NCI-H2107 treated with DMSO at 0.1 percent for 48 hours (cell line): ENCODE data around the gene PSTPIP1.

ENCODE experiments used
- DNase-seq: peaks from one replicate; lab custom pipeline; 2025; ENCODE audit not compliant: unreplicated experiment; lab: John Stamatoyannopoulos, UW

PSTPIP1 gene

DNA sequence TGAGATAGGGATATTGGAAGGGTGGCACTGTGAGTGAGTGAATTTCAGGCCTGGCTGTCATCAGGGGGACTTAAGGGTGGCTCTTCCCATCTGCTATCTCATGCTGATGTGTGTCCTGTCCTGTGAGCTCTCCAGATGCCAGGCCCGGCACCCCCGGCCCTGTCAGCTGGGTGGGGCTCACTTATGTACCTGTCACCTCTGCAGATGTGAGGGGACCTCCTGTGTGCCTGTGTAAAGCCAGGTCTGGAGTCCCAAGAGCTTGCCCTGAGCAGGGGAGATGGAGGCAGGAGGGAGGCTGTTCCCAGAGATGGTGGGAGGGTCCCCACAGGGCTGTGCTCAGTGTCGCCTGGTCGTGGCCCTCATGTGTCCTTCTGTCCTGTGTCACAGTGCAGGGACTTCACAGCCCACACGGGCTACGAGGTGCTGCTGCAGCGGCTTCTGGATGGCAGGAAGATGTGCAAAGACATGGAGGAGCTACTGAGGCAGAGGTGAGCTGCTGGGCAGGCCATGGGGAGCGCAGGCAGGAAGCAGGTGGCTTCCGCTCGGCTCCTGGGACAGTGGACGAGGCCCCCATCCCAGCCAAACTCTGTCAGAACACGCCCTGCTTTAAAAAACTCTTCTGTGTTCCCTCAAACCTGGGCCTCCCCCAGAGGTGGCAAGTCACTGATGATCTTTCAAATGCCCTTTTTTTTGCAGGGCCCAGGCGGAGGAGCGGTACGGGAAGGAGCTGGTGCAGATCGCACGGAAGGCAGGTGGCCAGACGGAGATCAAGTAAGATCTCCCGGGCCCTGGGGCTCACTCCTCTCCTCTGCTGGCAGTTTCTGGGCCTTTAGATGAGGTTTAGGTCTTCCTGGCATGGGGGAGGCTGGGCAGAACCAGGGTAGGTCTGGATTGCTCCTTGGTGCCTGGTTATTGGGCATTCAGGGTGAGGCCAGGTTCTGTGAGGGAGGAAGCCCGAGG, 23.1 kb downstream of the PSTPIP1 start:
- no peak for DNase-seq

GRCh38 chr15:77018796-77019505, 24.0 kb downstream of the PSTPIP1 start:
- DNase-seq, result no peak

DNA sequence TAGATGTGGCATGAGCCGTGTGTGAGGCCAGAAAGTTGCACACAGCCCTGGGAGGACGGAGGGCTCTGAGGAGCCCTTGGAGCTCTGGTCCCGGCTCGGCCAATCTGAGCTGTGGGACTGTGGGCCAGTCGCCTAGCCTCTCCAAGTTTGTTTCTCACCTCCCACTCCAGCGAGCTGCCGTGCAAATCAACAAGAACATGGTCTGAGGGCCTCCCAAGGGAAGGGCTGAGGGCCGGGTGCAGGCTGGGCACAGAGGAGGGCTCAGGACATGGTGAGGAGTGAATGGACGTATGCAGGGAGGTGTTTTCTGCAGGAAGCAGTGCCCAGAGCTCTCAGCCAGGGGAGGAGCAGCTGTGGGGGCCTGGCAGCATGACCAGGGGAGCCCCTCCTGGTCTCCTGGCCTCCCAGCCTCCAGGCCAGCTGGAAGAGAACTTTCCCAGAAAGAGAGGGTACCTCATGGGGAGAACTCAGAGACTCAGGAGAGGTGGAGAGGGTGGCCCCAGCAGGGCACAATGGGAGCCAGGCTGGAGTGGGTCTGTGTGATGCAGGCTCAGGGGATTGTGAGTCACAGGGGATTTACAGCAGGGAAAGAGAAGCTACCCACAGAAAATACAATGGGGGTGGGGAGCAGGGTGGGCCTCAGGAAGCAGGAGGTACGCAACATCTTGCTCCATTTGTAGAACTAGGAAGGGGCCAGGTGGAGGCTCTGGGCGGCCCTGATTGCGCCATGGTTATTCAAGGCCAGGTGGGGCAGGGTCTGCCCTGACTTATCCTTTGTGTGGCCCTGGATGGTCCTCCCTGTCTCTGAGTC, 24.8 kb downstream of the PSTPIP1 start:
- no peak for DNase-seq

GRCh38 chr15:77020348-77021087, 25.6 kb downstream of the PSTPIP1 start:
- no peak for DNase-seq

DNA sequence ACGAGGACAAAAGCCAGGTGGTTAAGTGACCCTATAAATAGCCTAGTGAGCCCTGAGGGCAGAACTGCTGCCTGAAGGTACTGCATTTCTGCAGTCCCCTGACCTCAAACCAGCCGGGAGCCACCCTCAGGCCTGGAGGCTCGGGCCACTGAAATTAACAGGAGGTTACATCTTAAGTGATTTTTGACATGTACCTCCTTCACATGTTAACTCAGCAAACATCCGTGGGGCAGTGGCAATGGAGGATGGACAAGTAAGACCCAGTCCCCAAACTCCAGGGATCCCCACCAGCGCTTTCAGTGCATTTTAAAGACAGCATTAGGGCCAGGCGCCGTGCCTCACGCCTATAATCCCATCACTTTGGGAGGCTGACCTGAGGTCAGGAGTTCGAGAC, 26.2 kb downstream of the PSTPIP1 start:
- no peak for DNase-seq

GRCh38 chr15:77021803-77022381, 27.0 kb downstream of the PSTPIP1 start:
- DNase-seq, result no peak

GRCh38 chr15:77022646-77023575, 28.0 kb downstream of the PSTPIP1 start:
- no peak for DNase-seq

GRCh38 chr15:77023576-77024272, 28.8 kb downstream of the PSTPIP1 start:
- no peak for DNase-seq

GRCh38 chr15:77024273-77025082, 29.6 kb downstream of the PSTPIP1 start:
- DNase-seq, result no peak

GRCh38 chr15:77025083-77025901, 30.4 kb downstream of the PSTPIP1 start:
- no peak for DNase-seq

DNA sequence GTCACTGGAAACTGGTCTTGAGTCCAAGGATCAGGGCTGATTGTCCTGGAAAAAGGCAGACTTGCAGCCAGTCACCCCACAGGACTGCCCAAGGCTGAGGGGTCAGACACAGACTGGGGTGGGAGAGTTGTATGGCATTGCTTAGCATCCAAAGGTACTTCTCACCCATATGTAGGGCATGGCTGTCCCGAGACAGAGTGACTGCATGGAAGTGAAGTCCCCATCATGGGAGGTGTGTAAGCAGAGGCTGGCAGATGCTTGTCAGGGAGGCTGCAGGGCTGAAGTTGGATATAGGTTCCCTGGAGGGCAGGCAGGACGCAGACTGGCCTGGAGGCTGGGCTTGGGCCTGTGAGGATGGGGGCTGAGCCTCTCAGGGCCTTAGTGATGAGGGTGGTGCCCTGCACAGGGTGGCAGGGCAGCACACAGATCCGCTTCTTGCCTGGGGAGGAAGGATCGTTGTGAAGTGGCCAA, 31.1 kb downstream of the PSTPIP1 start:
- DNase-seq, result no peak

- no peak for DNase-seq
These were observed 31.7 kb downstream of the PSTPIP1 start for GRCh38 chr15:77026501-77027110.

DNA sequence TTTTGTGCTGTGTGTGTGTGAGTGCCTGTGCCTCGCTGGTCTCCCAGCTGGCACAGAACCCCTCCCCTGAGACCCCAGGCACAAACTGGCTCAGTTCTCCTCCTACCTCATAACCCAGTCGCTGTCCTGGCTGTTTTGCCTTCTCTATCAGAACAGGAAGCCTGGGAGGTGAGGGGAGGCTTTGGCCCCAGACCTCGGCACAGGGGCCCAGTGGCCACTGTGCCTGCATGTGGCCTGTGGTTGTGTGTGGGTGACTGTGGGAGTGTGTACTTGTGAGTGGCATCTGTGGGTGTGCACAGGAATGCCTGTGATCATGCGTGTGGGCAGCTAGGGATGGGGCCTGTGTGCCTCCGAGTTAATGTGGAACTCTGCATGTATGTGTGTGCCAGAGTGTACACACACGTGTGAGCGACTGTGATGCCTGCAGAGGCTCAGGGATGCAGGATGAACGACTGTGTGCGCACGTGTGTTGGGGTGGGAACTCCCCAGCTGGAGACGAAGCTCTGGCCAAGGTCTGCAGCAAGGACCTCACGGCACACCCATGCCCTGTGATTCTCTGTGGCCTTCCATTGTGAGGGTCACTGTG, 32.3 kb downstream of the PSTPIP1 start:
- DNase-seq, result no peak

GRCh38 chr15:77027697-77028450, 32.9 kb downstream of the PSTPIP1 start:
- DNase-seq, result no peak

DNA sequence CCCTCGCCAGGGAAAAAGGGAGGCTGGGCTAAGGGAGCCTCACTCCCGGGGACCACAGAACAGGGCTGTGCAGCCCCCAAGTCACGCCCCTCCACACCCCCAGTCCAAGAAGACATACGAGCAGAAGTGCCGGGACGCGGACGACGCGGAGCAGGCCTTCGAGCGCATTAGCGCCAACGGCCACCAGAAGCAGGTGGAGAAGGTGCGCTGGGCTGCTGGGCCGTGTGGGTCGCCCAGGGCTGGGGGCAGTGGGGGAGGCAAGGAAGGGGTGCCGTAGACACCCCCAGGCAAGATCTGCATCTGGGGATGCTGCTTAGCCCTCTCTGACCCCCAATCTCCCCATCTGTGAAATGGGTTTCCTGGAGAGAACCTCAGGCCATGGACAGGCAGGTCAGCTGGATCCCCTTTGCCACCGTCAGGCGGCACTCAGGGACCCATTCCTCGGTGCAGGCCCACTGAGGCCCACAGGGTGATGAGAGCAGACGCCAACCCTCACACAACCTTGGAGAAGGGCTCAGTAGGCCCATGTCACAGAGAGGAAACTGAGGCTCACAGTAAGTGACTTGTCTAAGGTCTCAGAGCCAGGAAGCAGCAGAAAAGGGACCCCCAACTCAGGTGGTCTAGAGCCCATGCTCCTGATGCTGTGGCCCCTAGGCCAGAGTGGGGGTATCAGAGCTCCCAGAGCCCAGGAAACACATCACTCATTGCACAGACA, 33.7 kb downstream of the PSTPIP1 start:
- no peak for DNase-seq
